B cell (primary cell): ENCODE data around the gene CHCHD6. TPM values are rescaled to one million over a fixed set of nuclear protein-coding genes. Genes with fewer than 3 reads are reported as not detected.

Source experiments
- ATAC-seq: fragments of 200-7000 bp; cut with Tn5 transposase; one replicate; pipeline ENCODE4 v1.10.0; 2021; ENCODE audit warnings: low read depth, mild to moderate bottlenecking, moderate number of reproducible peaks, moderate library complexity
- CTCF ChIA-PET: fragments of 350-600 bp; sonication (Branson Sonifier 250); formaldehyde crosslinking; loops from one replicate; lab custom pipeline; 2021; ENCODE audit warnings: antibody characterized with exemption, inconsistent platforms; lab: Charles Lee
- POLR2A ChIA-PET: fragments of 350-600 bp; sonication (Branson Sonifier 250); formaldehyde crosslinking; loops from one replicate; lab custom pipeline; 2021; ENCODE audit warnings: antibody characterized with exemption; lab: Charles Lee
- DNase-seq: peaks from one replicate; pipeline ENCODE4 v3.0.0; 2013
- H2AFZ ChIP-seq: 2 replicates; pipeline ENCODE4 v1.6.1; 2012; ENCODE audit warnings: mild to moderate bottlenecking, low read depth, low read length; ENCODE audit not compliant: insufficient read depth, poor library complexity, severe bottlenecking
- H3K27ac ChIP-seq, 2 donors: 1 replicate in 1 of 2; 2 replicates in 1 of 2; pipeline ENCODE4 v1.5.1; 2012 to 2013; ENCODE audit warnings: low read length in 2 of 2, mild to moderate bottlenecking in 2 of 2, moderate library complexity in 1 of 2
- H3K27me3 ChIP-seq, 4 experiments: fragments of 200-600 bp in 1 of 4; sonication (generic) in 1 of 4; replicated peaks in 1 of 4; 1 replicate in 2 of 4; 2 replicates in 2 of 4; pipeline versions ENCODE4 v1.6.1 to v1.7.0; 2013 to 2016; ENCODE audit warnings: low read length in 3 of 4, mild to moderate bottlenecking in 2 of 4, mixed read lengths in 1 of 4, moderate library complexity in 1 of 4; ENCODE audit not compliant: insufficient read depth in 4 of 4, control insufficient read depth in 3 of 4; ENCODE audit errors: control extremely low read depth in 1 of 4
- H3K36me3 ChIP-seq, 2 experiments: replicated peaks in 1 of 2; 1 replicate in 1 of 2; 2 replicates in 1 of 2; pipeline versions ENCODE4 v1.6.1 to v1.7.1; 2013; ENCODE audit warnings: low read length in 1 of 2; ENCODE audit not compliant: insufficient read depth in 2 of 2, control insufficient read depth in 1 of 2; ENCODE audit errors: control extremely low read depth in 1 of 2, extremely low read depth in 1 of 2
- H3K4me1 ChIP-seq, 2 donors: fragments of 200-600 bp in 1 of 2; sonication (generic) in 1 of 2; 1 replicate in 1 of 2; 2 replicates in 1 of 2; pipeline versions ENCODE4 v1.5.1 to v1.6.1; 2013 to 2017; ENCODE audit warnings: low read length in 2 of 2; ENCODE audit not compliant: control insufficient read depth in 2 of 2, insufficient read depth in 2 of 2
- H3K4me2 ChIP-seq: replicated peaks from 2 replicates; pipeline ENCODE3; 2012; ENCODE audit warnings: mild to moderate bottlenecking, low read depth, low read length; ENCODE audit not compliant: poor library complexity, severe bottlenecking
- H3K4me3 ChIP-seq, 5 experiments: fragments of 200-600 bp in 1 of 5; sonication (generic) in 1 of 5; 1 replicate in 3 of 5; 2 replicates in 2 of 5; pipeline versions ENCODE4 v1.5.1 to v1.7.0; 2011 to 2016; ENCODE audit warnings: low read length in 4 of 5, mild to moderate bottlenecking in 4 of 5, low read depth in 2 of 5, control low read depth in 1 of 5, moderate library complexity in 1 of 5; ENCODE audit not compliant: insufficient read depth in 1 of 5; ENCODE audit errors: control extremely low read depth in 1 of 5, extremely low read depth in 1 of 5
- H3K79me2 ChIP-seq: fragments of 200-600 bp; sonication (generic); one replicate; pipeline ENCODE4 v1.6.0; 2016; ENCODE audit warnings: low read length; ENCODE audit not compliant: control insufficient read depth, insufficient read depth
- H3K9ac ChIP-seq: fragments of 200-600 bp; sonication (generic); 2 replicates; pipeline ENCODE4 v1.6.1; 2017; ENCODE audit warnings: mild to moderate bottlenecking, low read length, moderate library complexity
- H3K9me3 ChIP-seq, 3 donors: one replicate each; pipeline versions ENCODE4 v1.6.1 to v1.7.1; 2013; ENCODE audit warnings: low read length in 2 of 3; ENCODE audit not compliant: control insufficient read depth in 2 of 3, insufficient read depth in 1 of 3; ENCODE audit errors: control extremely low read depth in 1 of 3
- H4K20me1 ChIP-seq: 2 replicates; pipeline ENCODE4 v1.6.0; 2012; ENCODE audit warnings: mild to moderate bottlenecking, low read length; ENCODE audit not compliant: insufficient read depth, control insufficient read depth, poor library complexity, severe bottlenecking
- H3K27ac Mint-ChIP-seq: one replicate; pipeline ENCODE4 v1.8.0; 2021; ENCODE audit warnings: mixed read lengths
- H3K27me3 Mint-ChIP-seq: one replicate; pipeline ENCODE4 v1.8.0; 2021; ENCODE audit warnings: mixed read lengths
- H3K4me1 Mint-ChIP-seq: one replicate; pipeline ENCODE4 v1.8.0; 2021; ENCODE audit warnings: mixed read lengths
- H3K4me3 Mint-ChIP-seq: one replicate; pipeline ENCODE4 v1.8.0; 2021; ENCODE audit warnings: mixed read lengths
- H3K9me3 Mint-ChIP-seq: one replicate; pipeline ENCODE4 v1.8.0; 2022; ENCODE audit warnings: mixed read lengths; ENCODE audit not compliant: insufficient read depth
- CTCF ChIP-seq: fragments of 200-600 bp; IDR thresholded peaks from one replicate; pipeline ENCODE4 v1.8.0; 2022; ENCODE audit warnings: antibody characterized with exemption, mild to moderate bottlenecking
- EZH2 ChIP-seq: IDR thresholded peaks from 2 replicates; pipeline ENCODE4 v1.6.1; 2012; ENCODE audit warnings: borderline replicate concordance, low read depth, mild to moderate bottlenecking, moderate library complexity, low read length; ENCODE audit not compliant: insufficient read depth, poor library complexity, severe bottlenecking
- WGBS: methylation state at CpG from one replicate; pipeline ENCODE4 v1.1.5; 2013; ENCODE audit warnings: missing lambda C conversion rate; ENCODE audit not compliant: insufficient coverage; 5-methylcytosine and 5-hydroxymethylcytosine counted together
- intact Hi-C: fragments of 100-400 bp; cut with micrococcal nuclease; formaldehyde crosslinking; loops from one replicate; pipeline ENCODE4 v1.10.0; 2022
- polyA plus RNA-seq: library from polyadenylated mRNA; depleted of rRNA; stranded (reverse); fragments of >200 nt; gene quantifications from 2 replicates; pipeline ENCODE4 v1.2.3, GENCODE V29; 2012
- total RNA-seq, 2 donors: library from RNA; stranded (reverse); fragments of 120-200 nt in 1 of 2; gene quantifications; 1 replicate in 1 of 2; 2 replicates in 1 of 2; pipeline versions ENCODE4 v1.2.3 to v1.2.4, GENCODE V29; 2013 to 2022

CHCHD6 gene
- total and polyA plus RNA-seq, 2 donors (not counting 1 experiment from before 2014, with no cell fraction given): 8.0 to 13.5 TPM

GRCh38 chr3:126958638-126959085, 254.6 kb downstream of the CHCHD6 start:
- Mint-ChIP-seq H3K4me3 (no peak overlapping the region), H3K27me3 (no peaks in the 10 kb centered on the region), H3K9me3 (no peaks in the 10 kb centered on the region), H3K27ac (no peak overlapping the region), H3K4me1 (peaks cover 46% of the 10 kb centered on the region)
- no peak for TF ChIP-seq EZH2
- TF ChIP-seq CTCF: no peak
- H3K27ac ChIP-seq: no peak overlapping the region
- no peaks in the 10 kb centered on the region for H4K20me1 ChIP-seq
- ChIA-PET CTCF (no interaction called here), POLR2A (no interaction called here)
- ATAC-seq: no peak
- no peaks in the 10 kb centered on the region for H3K79me2 ChIP-seq
- DNase-seq: no peak
- intact Hi-C loops: no loop called here
- H3K36me3 ChIP-seq: no peaks in the 10 kb centered on the region
- H3K9me3 ChIP-seq: peaks cover 0 to 3% (median 0%) of the 10 kb centered on the region in 3 donors
- H3K4me2 ChIP-seq: no peak overlapping the region
- no peak overlapping the region for H3K9ac ChIP-seq
- WGBS: 91% methylated on average over 10 of the region's 10 CpGs
- H3K4me1 ChIP-seq: peaks cover 18 to 35% of the 10 kb centered on the region in 2 donors
- no peak overlapping the region for H2AFZ ChIP-seq
- no peaks in the 10 kb centered on the region for H3K27me3 ChIP-seq
- H3K4me3 ChIP-seq: no peak overlapping the region

- Mint-ChIP-seq H3K9me3 (no peaks in the 10 kb centered on the region), H3K4me1 (peaks cover 40% of the 10 kb centered on the region), H3K27me3 (peaks cover 3% of the 10 kb centered on the region), H3K4me3 (no peak overlapping the region), H3K27ac (no peak overlapping the region)
- 88% methylated on average over 9 of the region's 10 CpGs for WGBS
- H3K9me3 ChIP-seq: peaks cover 0 to 3% (median 0%) of the 10 kb centered on the region in 3 donors
- H3K9ac ChIP-seq: no peak overlapping the region
- no peaks in the 10 kb centered on the region for H4K20me1 ChIP-seq
- ChIA-PET POLR2A (no interaction called here), CTCF (no interaction called here)
- no peak overlapping the region for H3K27ac ChIP-seq
- peaks cover 14 to 29% of the 10 kb centered on the region in 2 donors for H3K4me1 ChIP-seq
- no peak overlapping the region for H2AFZ ChIP-seq
- no peak overlapping the region for H3K4me3 ChIP-seq
- intact Hi-C loops: no loop called here
- no peak for TF ChIP-seq CTCF
- no peak for TF ChIP-seq EZH2
- no peaks in the 10 kb centered on the region for H3K36me3 ChIP-seq
- DNase-seq: no peak
- ATAC-seq: no peak
- no peaks in the 10 kb centered on the region for H3K27me3 ChIP-seq
- H3K4me2 ChIP-seq: no peak overlapping the region
- H3K79me2 ChIP-seq: no peaks in the 10 kb centered on the region
Measured at GRCh38 chr3:126959136-126959920, 255.3 kb downstream of the CHCHD6 start.
